Measurements from ENCODE around the gene AQP1. TPM values are rescaled to one million over a fixed set of nuclear protein-coding genes. Genes with fewer than 3 reads are reported as not detected.

The AQP1 gene
- polyA plus RNA-seq, 3 donors: 0.03 TPM; not detected in 2

DNA sequence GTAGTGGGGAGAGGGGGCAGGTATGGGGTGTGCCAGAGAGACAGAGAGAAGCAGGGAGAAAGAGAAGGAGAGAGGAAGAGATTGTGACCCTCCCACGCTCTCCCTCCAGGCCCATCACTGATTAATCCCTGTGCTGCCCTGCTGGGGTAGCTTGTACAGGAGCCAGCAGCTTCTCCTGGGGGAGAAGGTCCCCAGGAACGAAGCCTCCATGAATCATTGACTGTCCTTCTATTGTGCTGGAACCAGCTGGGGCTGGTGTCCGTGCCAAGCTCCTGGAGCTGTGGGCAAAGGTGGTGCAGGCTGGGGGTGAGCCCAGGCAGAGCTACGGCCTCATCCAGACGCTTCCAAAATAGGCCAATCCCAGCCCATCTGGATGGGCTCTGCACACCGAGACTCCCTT, 20.9 kb downstream of the AQP1 start:
- H3K4me3 ChIP-seq (replicated peaks in 1 of 3; ENCODE audit: low read depth in 2 of 3, low read length in 3 of 3): no peak overlapping the region
- H3K4me2 ChIP-seq (replicated peaks; ENCODE audit: extremely low read depth, low read length, poor library complexity, severe bottlenecking): no peak overlapping the region
- H3K9me3 ChIP-seq (replicated peaks in 1 of 2; ENCODE audit: control insufficient read depth in 1 of 2, insufficient read depth in 1 of 2, low read length in 2 of 2): no peaks in the 10 kb centered on the region
- DNase-seq: peak in 1 of 3 donors; percentile 0
- no peak overlapping the region for H2AFZ ChIP-seq (ENCODE audit: insufficient read depth, low read depth, low read length, poor library complexity, severe bottlenecking)
- H3K36me3 ChIP-seq (replicated peaks in 1 of 2; ENCODE audit: control insufficient read depth in 1 of 2, insufficient read depth in 2 of 2, low read length in 2 of 2): no peaks in the 10 kb centered on the region
- Mint-ChIP-seq H3K4me3 (no peak overlapping the region), H3K27me3 (ENCODE audit: low read depth in 3 of 3) (peaks cover 2 to 8% (median 6%) of the 10 kb centered on the region in 3 donors), H3K4me1 (no peaks in the 10 kb centered on the region), H3K9me3 (peaks cover 0 to 6% (median 2%) of the 10 kb centered on the region in 7 donors), H3K27ac (no peak overlapping the region), H3K36me3 (no peaks in the 10 kb centered on the region)
- intact Hi-C loops (cut with micrococcal nuclease): no loop called here
- WGBS (ENCODE audit: insufficient coverage): 97% methylated on average over 5 of the region's 6 CpGs
- H3K27ac ChIP-seq (ENCODE audit: low read depth in 1 of 2, low read length in 2 of 2): no peak overlapping the region
- H3K79me2 ChIP-seq (ENCODE audit: insufficient read depth, low read length): no peaks in the 10 kb centered on the region
- H3K9ac ChIP-seq (ENCODE audit: insufficient read depth, low read length, poor library complexity, severe bottlenecking): no peak overlapping the region
- H4K20me1 ChIP-seq (ENCODE audit: insufficient read depth, low read length): no peaks in the 10 kb centered on the region
- no peaks in the 10 kb centered on the region for H3K4me1 ChIP-seq (ENCODE audit: control insufficient read depth in 1 of 2, insufficient read depth in 2 of 2, low read length in 2 of 2)
- no peak for TF ChIP-seq CTCF (IDR thresholded peaks at IDR 0.05)
- no peaks in the 10 kb centered on the region for H3K27me3 ChIP-seq (ENCODE audit: control insufficient read depth in 2 of 2, insufficient read depth in 2 of 2, low read length in 2 of 2)

DNA sequence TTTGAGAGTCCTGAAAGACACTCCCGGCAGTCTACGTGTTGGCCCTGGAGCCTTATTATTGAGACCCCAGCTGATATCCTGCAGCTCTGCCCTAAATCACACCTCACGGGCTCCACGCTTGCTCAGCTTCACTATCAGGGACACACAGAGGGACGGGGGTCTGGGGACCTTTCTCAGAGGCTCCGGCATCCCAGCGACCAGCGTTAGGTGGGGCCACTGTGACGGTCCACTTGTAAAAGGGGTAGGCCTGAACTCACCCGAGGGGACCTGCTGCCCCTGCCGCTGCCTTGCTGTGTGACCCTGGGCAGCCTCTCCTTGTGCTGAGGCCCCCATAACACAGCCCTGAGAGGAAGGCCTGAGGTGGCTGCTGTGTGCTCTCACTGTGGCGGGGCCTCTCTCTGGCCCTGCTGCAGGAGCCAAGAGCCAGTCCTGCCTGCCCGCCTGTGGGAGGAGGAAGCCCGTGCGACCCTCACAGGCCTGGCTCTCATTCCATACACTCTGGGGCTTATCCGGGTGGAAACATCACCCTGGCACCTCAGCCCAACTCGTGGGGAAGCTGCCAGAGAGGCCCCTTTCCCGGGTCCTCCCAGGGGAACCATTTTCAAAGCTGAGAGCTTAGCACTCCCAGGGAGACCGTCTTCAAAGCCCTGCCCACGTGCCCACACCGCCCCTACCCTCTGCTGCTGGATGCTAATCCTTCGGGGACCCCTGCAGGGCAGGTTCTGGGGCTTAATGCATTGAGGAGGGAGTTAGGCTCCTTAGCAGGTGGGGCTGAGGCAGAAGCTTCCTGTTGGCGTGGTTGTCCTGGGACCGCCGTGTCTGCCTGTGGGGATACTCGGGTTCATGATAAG, 21.7 kb downstream of the AQP1 start:
- Histone ChIP-seq H3K79me2 (ENCODE audit: insufficient read depth, low read length) (no peaks in the 10 kb centered on the region), H3K27me3 (ENCODE audit: control insufficient read depth in 2 of 2, insufficient read depth in 2 of 2, low read length in 2 of 2) (peaks cover 0 to 6% of the 10 kb centered on the region in 2 donors), H3K4me3 (replicated peaks in 1 of 3; ENCODE audit: low read depth in 2 of 3, low read length in 3 of 3) (no peak overlapping the region), H3K9me3 (replicated peaks in 1 of 2; ENCODE audit: control insufficient read depth in 1 of 2, insufficient read depth in 1 of 2, low read length in 2 of 2) (no peaks in the 10 kb centered on the region), H3K4me2 (replicated peaks; ENCODE audit: extremely low read depth, low read length, poor library complexity, severe bottlenecking) (no peak overlapping the region), H2AFZ (ENCODE audit: insufficient read depth, low read depth, low read length, poor library complexity, severe bottlenecking) (no peak overlapping the region), H3K4me1 (ENCODE audit: control insufficient read depth in 1 of 2, insufficient read depth in 2 of 2, low read length in 2 of 2) (no peaks in the 10 kb centered on the region), H3K27ac (ENCODE audit: low read depth in 1 of 2, low read length in 2 of 2) (no peak overlapping the region), H3K36me3 (replicated peaks in 1 of 2; ENCODE audit: control insufficient read depth in 1 of 2, insufficient read depth in 2 of 2, low read length in 2 of 2) (no peaks in the 10 kb centered on the region), H3K9ac (ENCODE audit: insufficient read depth, low read length, poor library complexity, severe bottlenecking) (no peak overlapping the region), H4K20me1 (ENCODE audit: insufficient read depth, low read length) (no peaks in the 10 kb centered on the region)
- Mint-ChIP-seq H3K27me3 (ENCODE audit: low read depth in 3 of 3) (peaks cover 4 to 11% (median 10%) of the 10 kb centered on the region in 3 donors), H3K4me3 (no peak overlapping the region), H3K4me1 (no peaks in the 10 kb centered on the region), H3K9me3 (peaks cover 0 to 3% (median 0%) of the 10 kb centered on the region in 7 donors), H3K27ac (no peak overlapping the region), H3K36me3 (no peaks in the 10 kb centered on the region)
- no peak for TF ChIP-seq CTCF (IDR thresholded peaks at IDR 0.05)
- intact Hi-C loops (cut with micrococcal nuclease): no loop called here
- DNase-seq: peak in 1 of 3 donors; percentile 3
- 92% methylated on average over 24 of the region's 26 CpGs for WGBS (ENCODE audit: insufficient coverage)

All from CD14-positive monocyte (primary cell).